ENCODE measurements around the gene MSRB3.
A peak's percentile ranks its signal among the peaks of the same experiment; 100 is the strongest.

DNA sequence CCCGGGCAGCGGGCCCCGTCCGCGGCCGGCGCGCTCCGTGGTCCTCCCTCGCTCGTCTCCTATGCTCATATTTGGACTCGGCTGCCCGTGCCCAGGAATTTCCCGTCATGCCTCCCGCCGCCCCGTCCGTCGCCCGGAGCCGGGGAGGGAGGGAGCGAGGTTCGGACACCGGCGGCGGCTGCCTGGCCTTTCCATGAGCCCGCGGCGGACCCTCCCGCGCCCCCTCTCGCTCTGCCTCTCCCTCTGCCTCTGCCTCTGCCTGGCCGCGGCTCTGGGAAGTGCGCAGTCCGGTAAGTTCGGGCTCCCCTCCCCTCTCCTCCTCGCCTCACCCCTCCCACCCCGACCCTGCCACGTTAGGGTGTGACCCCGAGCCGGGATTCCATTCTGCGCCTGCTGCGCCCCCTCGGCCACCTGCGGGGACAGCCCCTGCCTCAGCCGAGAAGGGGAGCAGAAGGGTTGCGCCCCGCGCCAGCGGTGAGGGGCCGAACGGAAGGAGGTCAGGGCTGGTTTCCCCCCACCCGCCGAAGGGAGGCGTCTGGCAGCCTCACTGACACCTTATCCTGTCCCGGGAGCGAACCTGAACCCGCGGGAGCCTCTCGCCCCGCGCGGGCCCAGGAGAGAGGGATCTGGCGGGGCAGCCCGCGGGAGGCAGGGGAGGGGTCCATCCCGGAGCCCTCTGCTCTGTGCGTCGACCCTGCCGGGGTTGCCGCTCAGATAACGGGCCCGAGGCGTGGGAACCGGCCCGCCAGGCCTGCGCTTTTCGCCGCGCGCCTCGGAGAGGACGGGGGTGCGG, at the start of gene MSRB3:
- TF ChIP-seq POLR2AphosphoS5 (IDR thresholded peaks at IDR 0.05; ENCODE audit: low read depth, low read length), result peak; percentile 70
- TF ChIP-seq, protein P1, sequence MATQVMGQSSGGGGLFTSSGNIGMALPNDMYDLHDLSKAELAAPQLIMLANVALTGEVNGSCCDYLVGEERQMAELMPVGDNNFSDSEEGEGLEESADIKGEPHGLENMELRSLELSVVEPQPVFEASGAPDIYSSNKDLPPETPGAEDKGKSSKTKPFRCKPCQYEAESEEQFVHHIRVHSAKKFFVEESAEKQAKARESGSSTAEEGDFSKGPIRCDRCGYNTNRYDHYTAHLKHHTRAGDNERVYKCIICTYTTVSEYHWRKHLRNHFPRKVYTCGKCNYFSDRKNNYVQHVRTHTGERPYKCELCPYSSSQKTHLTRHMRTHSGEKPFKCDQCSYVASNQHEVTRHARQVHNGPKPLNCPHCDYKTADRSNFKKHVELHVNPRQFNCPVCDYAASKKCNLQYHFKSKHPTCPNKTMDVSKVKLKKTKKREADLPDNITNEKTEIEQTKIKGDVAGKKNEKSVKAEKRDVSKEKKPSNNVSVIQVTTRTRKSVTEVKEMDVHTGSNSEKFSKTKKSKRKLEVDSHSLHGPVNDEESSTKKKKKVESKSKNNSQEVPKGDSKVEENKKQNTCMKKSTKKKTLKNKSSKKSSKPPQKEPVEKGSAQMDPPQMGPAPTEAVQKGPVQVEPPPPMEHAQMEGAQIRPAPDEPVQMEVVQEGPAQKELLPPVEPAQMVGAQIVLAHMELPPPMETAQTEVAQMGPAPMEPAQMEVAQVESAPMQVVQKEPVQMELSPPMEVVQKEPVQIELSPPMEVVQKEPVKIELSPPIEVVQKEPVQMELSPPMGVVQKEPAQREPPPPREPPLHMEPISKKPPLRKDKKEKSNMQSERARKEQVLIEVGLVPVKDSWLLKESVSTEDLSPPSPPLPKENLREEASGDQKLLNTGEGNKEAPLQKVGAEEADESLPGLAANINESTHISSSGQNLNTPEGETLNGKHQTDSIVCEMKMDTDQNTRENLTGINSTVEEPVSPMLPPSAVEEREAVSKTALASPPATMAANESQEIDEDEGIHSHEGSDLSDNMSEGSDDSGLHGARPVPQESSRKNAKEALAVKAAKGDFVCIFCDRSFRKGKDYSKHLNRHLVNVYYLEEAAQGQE (IDR thresholded peaks at IDR 0.05; ENCODE audit: insufficient read depth in 1 of 2, low read depth in 2 of 2, low read length in 2 of 2), result no peak
- TF ChIP-seq SIN3A (IDR thresholded peaks at IDR 0.05; ENCODE audit: borderline replicate concordance, insufficient read depth, low read length), result 0 out of 2 replicates have a peak, but pooled peaks have one; percentile 12
